Fibroblast of skin of right quadriceps (primary cell): ENCODE data around the gene MTARC1.

Experiments
- DNase-seq: peaks from one replicate; pipeline ENCODE4 v3.0.0-alpha.2; 2013

MTARC1 gene

GRCh38 chr1:220808345-220809186 lies 21.9 kb downstream of the MTARC1 start:
- DNase-seq, result no peak

GRCh38 chr1:220809187-220809550 lies 22.5 kb downstream of the MTARC1 start:
- no peak for DNase-seq

- DNase-seq, result no peak
These were observed 23.0 kb downstream of the MTARC1 start for GRCh38 chr1:220809704-220810103.

GRCh38 chr1:220810179-220810653 lies 23.5 kb downstream of the MTARC1 start:
- peak; percentile 80 for DNase-seq

- DNase-seq, result no peak
These were observed 24.2 kb downstream of the MTARC1 start for GRCh38 chr1:220810963-220811362.

GRCh38 chr1:220811695-220812094 lies 25.0 kb downstream of the MTARC1 start:
- no peak for DNase-seq

GRCh38 chr1:220812308-220812707 lies 25.6 kb downstream of the MTARC1 start:
- no peak for DNase-seq

GRCh38 chr1:220813013-220813412 lies 26.3 kb downstream of the MTARC1 start:
- no peak for DNase-seq

GRCh38 chr1:220815409-220815808 lies 28.7 kb downstream of the MTARC1 start:
- no peak for DNase-seq

- peak; percentile 33 for DNase-seq
These were observed 31.2 kb downstream of the MTARC1 start for GRCh38 chr1:220817907-220818306.

- peak; percentile 87 for DNase-seq
These were observed 31.9 kb downstream of the MTARC1 start for GRCh38 chr1:220818421-220819173.

GRCh38 chr1:220819467-220820026 lies 32.8 kb downstream of the MTARC1 start:
- no peak for DNase-seq

GRCh38 chr1:220824031-220824989 lies 37.6 kb downstream of the MTARC1 start:
- DNase-seq, result peak; percentile 47

- DNase-seq, result peak; percentile 37
These were observed 39.3 kb downstream of the MTARC1 start for GRCh38 chr1:220825819-220826551.

GRCh38 chr1:220826729-220827128 lies 40.0 kb downstream of the MTARC1 start:
- DNase-seq, result no peak

- no peak for DNase-seq
These were observed 40.9 kb downstream of the MTARC1 start for GRCh38 chr1:220827445-220828178.

- no peak for DNase-seq
These were observed 41.4 kb downstream of the MTARC1 start for GRCh38 chr1:220828179-220828490.

GRCh38 chr1:220828950-220829586 lies 42.4 kb downstream of the MTARC1 start:
- DNase-seq, result no peak

- no peak for DNase-seq
These were observed 46.7 kb downstream of the MTARC1 start for GRCh38 chr1:220833436-220833835.

GRCh38 chr1:220834155-220834870 lies 47.6 kb downstream of the MTARC1 start:
- no peak for DNase-seq
